Activated CD4-positive, CD25-positive, alpha-beta regulatory T cell (primary cell): ENCODE data around the gene CCDC63.
"Not testable (repeated sequence)": the region's sequence is repeated elsewhere in the genome, so short reads cannot be mapped to it uniquely, and the experiment has no call there.

ENCODE experiments used
- DNase-seq, 4 experiments: peaks; one replicate each; lab custom pipeline; 2025; lab: John Stamatoyannopoulos, UW

Gene CCDC63

GRCh38 chr12:110844551-110845338 is 2.0 kb upstream of the CCDC63 start:
- no peak for DNase-seq

- no peak for DNase-seq
Observed at GRCh38 chr12:110845339-110845682, 1.5 kb upstream of the CCDC63 start.

DNA sequence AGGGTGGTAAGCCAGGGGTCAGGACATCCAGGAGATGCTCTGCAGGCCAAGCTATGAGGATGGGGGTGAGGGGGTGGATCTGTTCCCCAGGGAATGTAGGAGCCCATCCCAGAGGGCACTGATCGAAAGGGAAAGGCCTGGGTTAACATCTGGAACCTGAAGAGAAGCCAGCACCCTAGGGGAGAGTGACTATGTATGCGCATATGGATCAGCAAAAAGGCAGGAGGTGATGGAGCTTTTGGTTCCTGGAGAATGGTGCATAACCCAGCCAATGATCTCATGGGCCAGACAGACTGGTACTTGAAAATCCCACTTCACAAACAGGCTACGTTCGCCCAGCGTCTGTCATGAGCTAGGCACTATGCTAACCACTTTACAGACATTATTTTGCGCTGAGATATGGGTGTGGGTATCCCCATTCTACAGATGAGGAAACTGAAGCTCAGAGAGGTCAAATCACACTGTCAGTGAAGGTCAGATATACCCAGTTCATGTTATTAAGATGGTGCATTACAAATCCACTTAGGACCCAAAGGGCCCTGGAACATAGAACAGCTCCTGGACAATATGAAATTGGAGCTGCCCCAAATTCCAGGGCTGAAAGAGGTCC is 1.6 kb downstream of the CCDC63 start:
- DNase-seq = no peak

GRCh38 chr12:110849221-110849620 is 2.4 kb downstream of the CCDC63 start:
- DNase-seq = no peak

- DNase-seq = no peak
Observed at GRCh38 chr12:110849748-110850403, 3.1 kb downstream of the CCDC63 start.

DNA sequence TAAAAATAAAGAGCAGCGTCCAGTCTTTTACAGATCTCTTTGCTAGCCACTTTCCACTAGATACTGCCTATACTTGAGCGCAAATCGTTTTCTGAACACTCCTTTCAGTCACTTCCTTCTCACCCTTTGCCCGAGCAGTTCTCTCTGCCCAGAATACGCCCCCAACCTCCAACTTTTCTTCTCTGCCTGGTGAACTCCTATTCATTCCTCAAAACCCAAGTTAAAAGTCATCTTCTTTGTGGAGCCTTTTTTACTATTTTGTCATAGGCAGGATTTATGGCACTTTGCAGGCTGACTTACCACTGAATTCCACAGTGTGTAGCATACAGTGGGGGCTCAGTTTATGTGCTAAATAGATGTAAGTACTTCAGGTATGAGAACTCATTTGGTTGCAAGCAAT is 4.0 kb downstream of the CCDC63 start:
- DNase-seq = no peak

DNA sequence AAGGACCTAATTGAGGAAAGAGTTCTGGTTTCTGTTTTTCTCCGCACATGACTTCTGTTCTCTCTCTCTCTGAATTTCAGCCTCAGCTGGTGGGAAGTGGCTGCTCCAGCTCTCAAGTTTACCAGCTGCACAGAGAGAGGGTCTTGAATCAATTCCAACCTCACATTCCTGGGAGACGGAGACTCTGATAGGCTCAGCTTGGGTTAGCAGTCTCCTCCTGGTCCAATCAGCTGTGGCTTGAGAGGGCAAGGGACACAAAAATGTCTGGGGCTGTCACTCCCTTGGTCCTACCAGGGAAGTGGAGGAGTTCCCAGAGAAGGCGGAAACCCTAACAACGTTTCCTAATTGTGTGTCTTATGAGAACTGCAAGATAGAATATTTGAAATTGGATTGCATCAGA is 7.0 kb downstream of the CCDC63 start:
- no peak for DNase-seq

GRCh38 chr12:110856542-110856941 is 9.8 kb downstream of the CCDC63 start:
- DNase-seq = no peak

DNA sequence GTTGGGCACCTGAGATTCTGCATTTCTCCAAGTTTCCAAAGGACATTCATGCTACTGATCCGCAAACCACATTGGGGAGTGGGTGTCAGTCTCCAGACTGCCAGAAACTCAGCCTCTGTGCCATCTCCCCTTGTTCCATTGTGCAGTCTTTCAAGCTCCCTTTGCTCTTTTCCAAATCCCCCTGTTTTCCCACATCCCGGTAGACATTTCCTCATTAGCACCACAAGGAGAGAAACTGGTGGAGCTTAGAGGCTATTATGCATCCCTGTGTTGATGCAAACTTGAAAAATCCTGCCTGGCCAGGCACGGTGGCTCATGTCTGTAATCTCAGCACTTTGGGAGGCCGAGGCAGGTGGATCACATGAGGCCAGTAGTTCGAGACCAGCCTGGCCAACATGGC is 10.7 kb downstream of the CCDC63 start:
- no peak for DNase-seq

DNA sequence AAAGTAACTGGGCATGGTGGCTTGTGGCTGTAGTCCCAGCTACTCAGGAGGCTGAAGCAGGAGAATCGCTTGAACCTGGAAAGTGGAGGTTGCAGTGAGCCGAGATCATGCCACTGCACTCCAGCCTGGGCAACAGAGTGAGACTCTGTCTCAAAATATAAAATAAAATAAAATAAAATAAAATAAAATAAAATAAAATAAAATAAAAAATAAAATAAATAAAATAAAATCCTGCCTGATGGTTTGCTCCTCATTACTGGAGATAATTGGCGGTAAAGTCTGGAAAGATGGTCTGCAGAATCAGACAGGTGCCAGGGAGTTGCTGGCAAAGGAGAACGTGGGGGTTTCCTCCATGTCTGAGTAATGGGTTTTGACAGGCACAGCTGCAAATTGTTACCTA is 11.2 kb downstream of the CCDC63 start:
- not testable (repeated sequence) for DNase-seq

DNA sequence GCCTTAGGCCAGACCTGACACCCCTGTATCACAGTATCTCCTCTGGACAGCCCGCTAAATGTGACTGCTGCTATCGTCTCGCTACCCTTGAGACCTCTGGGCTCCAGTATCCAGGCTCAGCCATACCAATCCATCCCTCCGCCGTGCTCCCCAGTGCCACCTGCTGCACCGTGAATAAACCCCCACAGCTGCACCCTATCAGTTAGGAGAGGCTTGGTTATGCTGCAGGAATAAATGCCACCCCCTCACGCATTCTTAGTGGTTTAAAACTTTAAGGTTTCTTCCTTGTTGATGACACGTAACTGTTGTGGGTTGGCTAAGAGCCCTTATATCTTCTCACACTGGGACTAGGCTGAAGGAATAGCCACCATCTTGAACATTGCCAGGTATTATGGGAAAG is 12.1 kb downstream of the CCDC63 start:
- no peak for DNase-seq

DNA sequence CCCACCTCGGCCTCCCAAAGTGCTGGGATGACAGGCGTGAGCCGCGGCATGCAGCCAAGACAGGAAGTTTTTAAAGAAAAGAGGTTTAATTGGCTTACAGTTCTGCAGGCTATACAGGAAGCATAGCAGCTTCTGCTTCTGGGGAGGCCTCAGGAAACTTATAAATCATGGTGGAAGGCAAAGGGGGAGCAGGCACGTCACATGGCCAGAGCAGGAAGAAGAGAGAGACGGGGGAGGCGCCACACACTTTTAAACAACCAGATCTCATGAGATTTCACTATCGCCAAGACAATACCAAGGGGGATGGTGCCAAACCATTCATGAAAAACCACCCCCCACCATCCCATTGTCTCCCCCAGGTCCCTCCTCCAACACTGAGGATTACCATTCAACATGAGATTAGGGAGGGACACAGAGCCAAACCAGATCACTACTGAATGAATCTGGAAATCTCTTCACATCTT is 14.1 kb downstream of the CCDC63 start:
- no peak for DNase-seq

DNA sequence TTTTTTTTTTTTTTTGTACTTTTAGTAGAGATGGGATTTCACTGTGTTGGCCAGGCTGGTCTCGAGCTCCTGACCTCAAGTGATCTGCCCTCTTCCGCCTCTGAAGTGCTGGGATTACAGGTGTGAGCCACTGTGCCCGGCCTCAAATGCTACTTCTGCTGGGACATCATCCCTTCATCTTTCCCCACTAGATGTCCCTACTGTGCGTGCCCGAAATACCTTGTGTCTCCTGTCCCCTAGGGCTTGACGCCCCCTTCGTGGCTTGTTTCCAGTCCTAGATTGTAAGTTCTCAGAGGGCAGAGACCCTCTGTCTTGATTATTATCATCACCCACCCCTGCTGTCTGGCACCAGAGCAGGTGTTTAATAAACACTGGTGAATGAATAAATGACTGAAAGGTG is 14.9 kb downstream of the CCDC63 start:
- no peak for DNase-seq

- no peak for DNase-seq
Observed at GRCh38 chr12:110862329-110862728, 15.5 kb downstream of the CCDC63 start.

DNA sequence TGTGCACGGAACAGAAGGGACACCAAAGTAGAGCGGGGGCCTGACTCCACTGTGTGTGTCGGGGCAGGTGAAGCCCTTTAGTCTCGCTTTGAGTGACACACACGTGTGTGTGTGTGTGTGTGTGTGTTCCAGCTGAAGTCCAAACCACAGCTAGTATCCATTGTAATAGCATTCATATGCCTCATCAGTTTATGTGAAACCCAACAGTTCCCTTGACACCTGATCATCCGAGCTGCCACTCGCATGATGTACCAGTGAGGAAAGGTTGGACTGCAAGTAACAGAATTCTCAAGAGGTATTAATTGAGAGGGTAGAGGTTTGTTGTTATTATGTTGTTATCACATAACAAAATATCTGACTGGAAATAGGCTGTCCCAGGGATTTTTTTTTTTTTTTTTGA is 16.4 kb downstream of the CCDC63 start:
- DNase-seq = no peak

DNA sequence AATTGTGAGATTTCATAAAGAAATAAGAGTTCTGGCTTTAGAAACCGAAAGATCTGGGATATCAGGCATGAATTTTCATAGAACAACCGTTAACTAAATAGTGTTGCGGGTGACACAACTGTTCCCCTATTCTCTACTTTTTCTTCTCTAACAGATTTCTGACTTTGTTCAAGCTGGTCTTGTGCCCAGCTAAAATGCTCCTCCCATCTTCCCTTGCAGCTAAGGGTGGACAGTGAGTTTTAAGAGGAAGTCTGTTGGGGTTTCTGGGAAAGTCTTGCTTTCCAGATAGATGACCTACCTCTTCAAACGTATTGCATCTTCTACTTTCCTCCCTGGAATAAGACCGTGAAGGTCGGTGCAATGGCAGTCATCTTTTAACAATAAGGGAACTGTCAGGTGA is 18.7 kb downstream of the CCDC63 start:
- no peak for DNase-seq

- no peak for DNase-seq
Observed at GRCh38 chr12:110869026-110869425, 22.2 kb downstream of the CCDC63 start.

GRCh38 chr12:110869803-110870202 is 23.0 kb downstream of the CCDC63 start:
- no peak for DNase-seq

DNA sequence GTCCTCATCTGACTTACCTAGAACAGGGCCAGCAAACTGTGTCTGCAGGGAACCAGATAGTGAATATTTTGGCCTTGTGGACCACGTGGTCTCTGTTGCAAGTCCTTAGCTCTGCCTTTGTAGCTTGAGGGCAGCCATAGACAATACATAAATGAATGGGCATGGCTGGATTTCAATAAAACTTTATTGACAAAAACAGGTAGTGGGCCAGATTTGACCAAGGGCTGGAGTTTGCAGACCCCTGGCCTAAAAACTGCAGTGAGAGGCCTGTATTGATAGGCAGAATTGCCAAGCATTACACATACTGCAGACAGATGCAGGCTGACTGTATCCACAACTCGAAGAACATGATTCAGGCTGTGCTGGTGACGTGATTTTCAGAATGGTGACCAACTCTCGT is 25.3 kb downstream of the CCDC63 start:
- DNase-seq = no peak

GRCh38 chr12:110874351-110874750 is 27.6 kb downstream of the CCDC63 start:
- DNase-seq = no peak

DNA sequence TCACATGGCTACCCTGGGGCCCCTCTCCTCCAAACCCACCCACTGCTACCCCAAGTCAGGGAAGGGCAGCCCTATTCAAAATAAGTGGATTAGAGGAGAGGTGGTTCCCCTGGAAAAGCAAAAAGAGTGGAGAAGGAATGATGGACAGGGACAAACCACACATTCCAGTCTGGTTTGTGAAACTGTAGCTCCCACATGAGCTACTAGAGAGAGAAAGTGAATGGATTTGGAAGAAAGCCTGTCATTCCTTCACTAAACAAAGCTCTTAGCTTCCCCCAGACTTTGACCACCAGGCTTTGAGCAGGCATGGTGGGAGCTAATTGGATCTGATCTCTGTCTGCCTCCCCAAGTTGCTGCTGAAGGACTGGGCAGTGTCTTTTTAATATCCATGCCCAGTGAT is 28.0 kb downstream of the CCDC63 start:
- no peak for DNase-seq

GRCh38 chr12:110880651-110881050 is 33.9 kb downstream of the CCDC63 start:
- DNase-seq = no peak

DNA sequence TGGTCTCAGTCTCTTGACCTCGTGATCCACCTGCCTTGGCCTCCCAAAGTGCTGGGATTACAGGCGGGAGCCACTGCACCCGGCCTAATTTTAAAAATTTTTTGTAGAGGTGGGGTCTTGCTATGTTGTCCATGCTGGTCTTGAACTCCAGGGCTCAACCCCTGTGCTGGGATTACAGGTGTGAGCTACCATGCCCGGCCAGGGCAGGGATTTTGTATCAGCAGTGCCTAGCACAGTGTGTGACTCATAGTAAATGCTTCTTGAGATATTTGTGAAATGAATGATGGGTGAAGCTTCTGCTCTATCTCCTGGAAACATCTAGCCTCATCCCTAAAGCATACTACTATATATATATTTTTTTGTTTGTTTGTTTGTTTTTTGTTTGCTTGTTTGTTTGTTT is 36.5 kb downstream of the CCDC63 start:
- no peak for DNase-seq
